PC-3 (cell line): Measurements from ENCODE around the gene IFIT1. TPM values are rescaled to one million over a fixed set of nuclear protein-coding genes. Genes with fewer than 3 reads are reported as not detected.

Experiments
- ATAC-seq: fragments of 200-7000 bp; cut with Tn5 transposase; 2 replicates; pipeline ENCODE4 v1.9.1; 2020; ENCODE audit warnings: mild to moderate bottlenecking, moderate library complexity
- BruUV-seq: library from RNA; stranded (reverse); fragments of 400-500 nt; replicated peaks from 2 replicates; lab custom pipeline; 2021; lab: Mats Ljungman, UMichigan
- CTCF ChIA-PET: fragments of 300-600 bp; sonication (Branson Sonifier 250); formaldehyde crosslinking; loops from one replicate; lab custom pipeline; 2022; ENCODE audit warnings: antibody characterized with exemption; lab: Charles Lee
- POLR2A ChIA-PET: fragments of 300-600 bp; sonication (Branson Sonifier 250); formaldehyde crosslinking; loops from one replicate; lab custom pipeline; 2022; ENCODE audit warnings: antibody characterized with exemption; ENCODE audit not compliant: unreplicated experiment; lab: Charles Lee
- DNase-seq: peaks from one replicate; pipeline ENCODE4 v3.0.0-alpha.2; 2015
- H2AFZ ChIP-seq: fragments of 300-600 bp; sonication (generic); 2 replicates; pipeline ENCODE4 v1.6.0; 2016; ENCODE audit warnings: antibody characterized with exemption, low read length
- H3F3A ChIP-seq: fragments of 300-600 bp; sonication (generic); one replicate; pipeline ENCODE4 v1.6.0; 2017; ENCODE audit warnings: antibody characterized with exemption, low read length, control low read depth, mild to moderate bottlenecking; ENCODE audit not compliant: unreplicated experiment
- H3K27ac ChIP-seq: fragments of 300-600 bp; sonication (generic); 2 replicates; pipeline ENCODE4 v1.5.1; 2016; ENCODE audit warnings: mild to moderate bottlenecking, low read length
- H3K27me3 ChIP-seq: fragments of 300-600 bp; sonication (generic); 2 replicates; pipeline ENCODE4 v1.6.1; 2016; ENCODE audit warnings: low read length, mixed read lengths
- H3K36me3 ChIP-seq: fragments of 300-600 bp; sonication (generic); 2 replicates; pipeline ENCODE4 v1.6.1; 2016; ENCODE audit warnings: low read depth, mixed run types, low read length, mixed read lengths
- H3K4me1 ChIP-seq: fragments of 300-600 bp; sonication (generic); 2 replicates; pipeline ENCODE4 v1.5.1; 2016; ENCODE audit warnings: low read length; ENCODE audit not compliant: insufficient read depth
- H3K4me2 ChIP-seq: fragments of 300-600 bp; sonication (generic); 2 replicates; pipeline ENCODE4 v1.6.0; 2016; ENCODE audit warnings: low read length
- H3K4me3 ChIP-seq: fragments of 300-600 bp; sonication (generic); 2 replicates; pipeline ENCODE4 v1.5.1; 2016; ENCODE audit warnings: mild to moderate bottlenecking, low read length, mixed read lengths
- H3K79me2 ChIP-seq: fragments of 300-600 bp; sonication (generic); 2 replicates; pipeline ENCODE4 v1.6.1; 2017; ENCODE audit warnings: low read length, mixed read lengths
- H3K9ac ChIP-seq: fragments of 300-600 bp; sonication (generic); 2 replicates; pipeline ENCODE4 v1.6.0; 2016; ENCODE audit warnings: mild to moderate bottlenecking, low read length
- H3K9me2 ChIP-seq: fragments of 300-600 bp; sonication (generic); replicated peaks from 2 replicates; pipeline ENCODE4 v1.6.1; 2016; ENCODE audit warnings: mixed run types, low read length, mixed read lengths
- H3K9me3 ChIP-seq: fragments of 300-600 bp; sonication (generic); 2 replicates; pipeline ENCODE4 v1.6.1; 2016; ENCODE audit warnings: low read length, mixed read lengths
- H4K20me1 ChIP-seq: fragments of 300-600 bp; sonication (generic); 2 replicates; pipeline ENCODE4 v1.6.1; 2016; ENCODE audit warnings: low read length, mixed read lengths
- EZH2 ChIP-seq: fragments of 300-600 bp; sonication (generic); IDR thresholded peaks from one replicate; pipeline ENCODE4 v1.6.1; 2017; ENCODE audit warnings: antibody characterized with exemption, mild to moderate bottlenecking, low read length; ENCODE audit not compliant: unreplicated experiment
- EZH2phosphoT487 ChIP-seq: fragments of 300-600 bp; sonication (generic); IDR thresholded peaks from 2 replicates; pipeline ENCODE4 v1.6.1; 2018; ENCODE audit warnings: mild to moderate bottlenecking, antibody characterized with exemption, low read length, borderline replicate concordance
- intact Hi-C: fragments of 100-400 bp; cut with micrococcal nuclease; formaldehyde crosslinking; loops from 2 replicates; pipeline ENCODE4 v1.9.0; 2023
- total RNA-seq: library from RNA; depleted of rRNA; stranded (reverse); fragments of >200 nt; gene quantifications from 2 replicates; pipeline ENCODE4 v1.2.3, GENCODE V29; 2014
- TF ChIP-seq, protein P1 (sequence below): fragments of 300-600 bp; sonication (generic); conservative IDR thresholded peaks from 2 replicates; pipeline ENCODE4 v1.5.1; 2017; ENCODE audit warnings: antibody characterized with exemption, low read depth, mild to moderate bottlenecking, low read length

IFIT1 gene
- total RNA-seq, 1 experiment from 2014 or later, result 19.6 TPM

DNA sequence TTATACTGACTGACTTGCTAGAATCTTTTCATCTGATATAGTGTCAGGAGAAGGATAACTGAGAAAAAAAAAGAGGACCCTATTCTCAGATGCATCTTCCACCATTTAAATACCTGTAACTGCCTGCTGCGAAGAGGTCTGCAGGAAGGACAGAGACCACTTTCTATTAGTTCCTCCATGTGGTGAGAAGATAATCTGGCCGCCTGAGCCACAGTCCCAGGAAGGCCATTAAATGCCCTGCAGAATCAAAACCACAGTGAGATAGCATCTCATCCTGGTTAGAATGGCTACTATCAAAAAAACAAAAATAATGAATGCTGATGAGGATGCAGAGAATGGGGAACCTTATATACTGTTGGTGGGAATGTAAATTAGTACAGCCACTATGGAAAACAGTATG is 34.4 kb upstream of the IFIT1 start:
- Histone ChIP-seq H3F3A (peaks cover under 1% of the 10 kb centered on the region), H3K79me2 (no peaks in the 10 kb centered on the region), H3K4me1 (peaks cover 14% of the 10 kb centered on the region), H3K4me3 (no peak overlapping the region), H3K9me2 (no peaks in the 10 kb centered on the region), H3K27me3 (no peaks in the 10 kb centered on the region), H3K9me3 (no peaks in the 10 kb centered on the region), H3K27ac (no peak overlapping the region), H3K9ac (no peak overlapping the region), H3K4me2 (no peak overlapping the region), H3K36me3 (no peaks in the 10 kb centered on the region), H4K20me1 (no peaks in the 10 kb centered on the region), H2AFZ (no peak overlapping the region)
- ChIA-PET CTCF (no interaction called here), POLR2A (no interaction called here)
- intact Hi-C loops, result no loop called here
- no peak for TF ChIP-seq EZH2
- TF ChIP-seq EZH2phosphoT487, result no peak
- TF ChIP-seq, protein P1, sequence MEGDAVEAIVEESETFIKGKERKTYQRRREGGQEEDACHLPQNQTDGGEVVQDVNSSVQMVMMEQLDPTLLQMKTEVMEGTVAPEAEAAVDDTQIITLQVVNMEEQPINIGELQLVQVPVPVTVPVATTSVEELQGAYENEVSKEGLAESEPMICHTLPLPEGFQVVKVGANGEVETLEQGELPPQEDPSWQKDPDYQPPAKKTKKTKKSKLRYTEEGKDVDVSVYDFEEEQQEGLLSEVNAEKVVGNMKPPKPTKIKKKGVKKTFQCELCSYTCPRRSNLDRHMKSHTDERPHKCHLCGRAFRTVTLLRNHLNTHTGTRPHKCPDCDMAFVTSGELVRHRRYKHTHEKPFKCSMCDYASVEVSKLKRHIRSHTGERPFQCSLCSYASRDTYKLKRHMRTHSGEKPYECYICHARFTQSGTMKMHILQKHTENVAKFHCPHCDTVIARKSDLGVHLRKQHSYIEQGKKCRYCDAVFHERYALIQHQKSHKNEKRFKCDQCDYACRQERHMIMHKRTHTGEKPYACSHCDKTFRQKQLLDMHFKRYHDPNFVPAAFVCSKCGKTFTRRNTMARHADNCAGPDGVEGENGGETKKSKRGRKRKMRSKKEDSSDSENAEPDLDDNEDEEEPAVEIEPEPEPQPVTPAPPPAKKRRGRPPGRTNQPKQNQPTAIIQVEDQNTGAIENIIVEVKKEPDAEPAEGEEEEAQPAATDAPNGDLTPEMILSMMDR, result no peak
- DNase-seq (no peak), ATAC-seq (no peak)
- no TSS peak for BruUV-seq

DNA sequence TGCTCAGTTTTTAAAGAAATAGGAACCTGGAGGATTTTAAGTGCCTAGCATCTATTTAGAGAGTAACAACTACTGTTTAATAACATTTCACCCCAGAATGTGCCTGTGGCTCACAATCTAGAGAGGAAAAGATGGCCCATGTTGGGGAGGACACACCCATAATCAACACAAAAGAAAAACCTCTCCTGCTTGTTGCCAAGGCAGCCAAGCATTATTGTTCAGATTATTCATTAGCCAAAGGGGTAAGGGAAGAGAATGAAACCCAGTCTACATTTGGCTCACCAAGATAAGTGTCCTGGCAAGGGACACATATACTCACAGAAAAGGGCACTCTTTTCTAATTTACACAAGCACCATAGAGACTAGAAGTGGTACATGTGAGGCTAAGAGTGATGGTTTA is 32.3 kb upstream of the IFIT1 start:
- Histone ChIP-seq H3K79me2 (no peaks in the 10 kb centered on the region), H3K9me2 (no peaks in the 10 kb centered on the region), H3K27ac (no peak overlapping the region), H3K4me2 (no peak overlapping the region), H2AFZ (no peak overlapping the region), H3F3A (no peaks in the 10 kb centered on the region), H3K9ac (no peak overlapping the region), H3K36me3 (no peaks in the 10 kb centered on the region), H3K9me3 (no peaks in the 10 kb centered on the region), H4K20me1 (no peaks in the 10 kb centered on the region), H3K4me1 (peaks cover 7% of the 10 kb centered on the region; the same call in 1 of the 2 replicates), H3K4me3 (no peak overlapping the region), H3K27me3 (no peaks in the 10 kb centered on the region)
- ChIA-PET CTCF (no interaction called here), POLR2A (no interaction called here)
- no peak for DNase-seq
- no peak for ATAC-seq
- no peak for TF ChIP-seq EZH2
- TF ChIP-seq, protein P1, result no peak
- no peak for TF ChIP-seq EZH2phosphoT487
- no TSS peak for BruUV-seq
- intact Hi-C loops, result no loop called here

DNA sequence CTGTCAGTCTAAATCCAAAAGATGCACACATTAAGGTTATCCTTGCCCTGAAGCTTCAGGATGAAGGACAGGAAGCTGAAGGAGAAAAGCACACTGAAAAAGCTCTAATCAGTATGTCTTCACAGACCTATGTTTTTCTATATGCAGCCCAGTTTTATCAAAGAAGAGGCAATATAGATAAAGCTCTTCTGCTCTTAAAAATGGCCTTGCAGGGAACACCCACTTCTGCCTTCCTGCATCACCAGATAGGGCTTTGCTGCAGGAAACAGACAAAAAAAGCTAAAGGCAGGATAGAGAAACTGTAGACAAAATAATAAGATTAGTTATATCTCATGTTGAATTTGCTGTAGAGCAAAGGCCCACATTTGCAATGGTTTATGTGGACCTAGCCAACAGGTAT is 29.5 kb upstream of the IFIT1 start:
- H3K27me3 ChIP-seq, result no peaks in the 10 kb centered on the region
- no peaks in the 10 kb centered on the region for H3K9me2 ChIP-seq
- H3K4me3 ChIP-seq, result no peak overlapping the region
- H3F3A ChIP-seq, result no peaks in the 10 kb centered on the region
- no peak overlapping the region for H3K4me2 ChIP-seq
- no TSS peak for BruUV-seq
- DNase-seq, result no peak
- no peaks in the 10 kb centered on the region for H3K79me2 ChIP-seq
- ChIA-PET POLR2A (no interaction called here), CTCF (interaction anchor here (0.6 kb wide), 1 partner anchor 30 kb away, joined by 12 read pairs; the partner anchor contains the start of gene IFIT1)
- no peak overlapping the region for H3K27ac ChIP-seq
- no peak overlapping the region for H2AFZ ChIP-seq
- ATAC-seq, result no peak
- no peaks in the 10 kb centered on the region for H4K20me1 ChIP-seq
- no peaks in the 10 kb centered on the region for H3K9me3 ChIP-seq
- no peaks in the 10 kb centered on the region for H3K4me1 ChIP-seq
- intact Hi-C loops, result no loop called here
- no peaks in the 10 kb centered on the region for H3K36me3 ChIP-seq
- TF ChIP-seq EZH2, result no peak
- no peak overlapping the region for H3K9ac ChIP-seq
